SHP77 (cell line): ENCODE results near the gene ENO2.

Experiments
- DNase-seq, 2 experiments: peaks; one replicate each; lab custom pipeline; 2025; lab: John Stamatoyannopoulos, UW

The ENO2 gene

DNA sequence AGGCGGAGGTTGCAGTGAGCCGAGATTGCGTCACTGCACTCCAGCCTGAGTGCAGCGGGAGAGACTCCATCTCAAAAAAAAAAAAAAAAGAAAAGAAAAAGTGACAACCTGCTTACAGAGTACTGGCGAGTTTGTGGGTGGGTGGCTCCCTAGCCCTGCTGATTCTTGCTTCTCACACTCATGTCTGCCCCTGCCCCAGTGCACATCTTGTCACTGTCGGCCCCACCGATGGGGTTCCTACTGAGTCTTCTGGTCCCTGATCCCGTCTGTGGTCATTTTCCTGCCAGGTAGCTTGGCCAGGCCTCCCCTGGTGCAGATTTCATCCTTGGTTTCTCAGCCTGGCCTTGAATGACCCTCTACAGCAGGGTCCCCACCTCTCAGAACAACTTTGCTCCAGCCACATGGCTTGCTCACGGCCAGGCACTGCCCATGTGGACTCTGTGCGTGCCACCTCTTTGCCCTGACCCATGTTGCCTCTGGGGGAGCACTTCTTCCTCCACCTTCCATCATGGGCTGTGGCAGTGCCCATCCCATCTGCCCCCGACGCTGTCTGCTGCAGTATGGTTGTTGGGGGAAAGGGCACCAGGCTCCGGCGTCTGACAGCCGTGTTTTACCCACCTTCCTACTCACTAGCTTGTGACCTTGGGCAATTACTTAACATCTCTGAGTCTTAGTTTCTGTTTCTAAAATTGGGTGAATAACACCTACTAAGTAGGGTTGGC, 34.7 kb downstream of the ENO2 start:
- DNase-seq, result no peak

DNA sequence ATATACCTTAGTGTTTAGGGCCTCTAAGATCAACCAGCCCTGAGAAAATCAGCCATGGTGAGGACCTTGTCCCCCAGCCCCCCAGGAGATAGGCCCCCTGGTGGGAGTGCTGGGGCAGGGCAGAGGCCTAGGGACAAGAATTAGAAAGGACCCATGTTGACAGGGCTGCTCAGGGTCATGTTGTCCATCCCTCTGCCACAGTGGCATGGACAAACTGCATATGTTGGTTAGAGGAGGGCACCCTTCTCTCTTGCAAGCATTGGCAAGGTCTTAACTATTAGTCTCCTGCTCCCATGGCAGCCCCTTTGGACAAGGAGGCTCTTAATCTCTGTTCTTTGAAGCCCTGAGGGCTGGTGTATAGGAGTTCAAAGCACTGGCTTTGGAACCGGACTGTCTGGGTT, 36.0 kb downstream of the ENO2 start:
- no peak for DNase-seq

DNA sequence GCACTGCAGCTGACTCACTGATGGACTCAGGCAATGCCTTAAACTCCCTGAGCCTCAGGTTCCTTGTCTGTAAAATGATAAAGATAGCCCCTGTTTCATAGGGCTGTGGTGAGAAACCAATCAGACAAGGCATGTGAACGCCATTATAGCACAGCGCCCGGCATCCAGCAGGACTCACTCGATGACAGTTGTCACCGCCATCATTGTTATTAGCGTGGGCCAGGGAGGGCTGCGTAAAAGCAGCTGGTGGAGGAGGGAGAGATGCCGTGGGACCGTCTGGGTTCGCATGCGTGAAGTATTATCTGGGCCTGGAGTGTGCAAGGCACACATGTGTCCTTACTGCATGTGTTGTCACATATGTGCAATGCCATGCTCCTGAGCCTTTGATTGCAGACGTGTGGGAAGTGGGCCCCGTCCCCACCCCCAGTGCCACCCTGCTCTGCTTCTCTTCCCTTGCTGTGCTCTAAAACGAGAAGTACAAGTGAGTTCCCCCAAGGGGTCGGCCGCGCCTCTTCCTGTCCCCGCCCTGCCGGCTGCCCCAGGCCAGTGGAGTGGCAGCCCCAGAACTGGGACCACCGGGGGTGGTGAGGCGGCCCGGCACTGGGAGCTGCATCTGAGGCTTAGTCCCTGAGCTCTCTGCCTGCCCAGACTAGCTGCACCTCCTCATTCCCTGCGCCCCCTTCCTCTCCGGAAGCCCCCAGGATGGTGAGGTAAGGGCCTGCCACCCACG, 36.6 kb downstream of the ENO2 start, which contains the start of gene PTPN6:
PTPN6 (plus strand) TSS at position 546 of the 730 bp plus-strand sequence; CDS start at position 703, 157 bp downstream.
- no peak for DNase-seq

DNA sequence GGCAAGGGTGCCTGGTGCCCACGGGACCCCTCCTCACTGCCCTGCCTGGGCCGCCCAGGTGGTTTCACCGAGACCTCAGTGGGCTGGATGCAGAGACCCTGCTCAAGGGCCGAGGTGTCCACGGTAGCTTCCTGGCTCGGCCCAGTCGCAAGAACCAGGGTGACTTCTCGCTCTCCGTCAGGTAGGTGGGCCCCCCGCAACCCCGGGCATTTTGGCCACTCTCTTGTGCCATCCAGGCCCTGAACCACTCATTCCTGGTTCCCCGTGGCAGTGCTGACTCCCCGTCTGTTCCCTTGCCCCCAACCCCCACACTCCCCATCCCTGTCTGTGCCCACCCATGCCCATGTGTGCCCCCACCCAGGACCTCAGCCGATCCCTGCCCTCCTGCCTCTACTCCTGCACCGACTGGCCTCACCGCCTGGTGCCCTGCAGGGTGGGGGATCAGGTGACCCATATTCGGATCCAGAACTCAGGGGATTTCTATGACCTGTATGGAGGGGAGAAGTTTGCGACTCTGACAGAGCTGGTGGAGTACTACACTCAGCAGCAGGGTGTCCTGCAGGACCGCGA, 37.3 kb downstream of the ENO2 start:
- DNase-seq, result no peak

DNA sequence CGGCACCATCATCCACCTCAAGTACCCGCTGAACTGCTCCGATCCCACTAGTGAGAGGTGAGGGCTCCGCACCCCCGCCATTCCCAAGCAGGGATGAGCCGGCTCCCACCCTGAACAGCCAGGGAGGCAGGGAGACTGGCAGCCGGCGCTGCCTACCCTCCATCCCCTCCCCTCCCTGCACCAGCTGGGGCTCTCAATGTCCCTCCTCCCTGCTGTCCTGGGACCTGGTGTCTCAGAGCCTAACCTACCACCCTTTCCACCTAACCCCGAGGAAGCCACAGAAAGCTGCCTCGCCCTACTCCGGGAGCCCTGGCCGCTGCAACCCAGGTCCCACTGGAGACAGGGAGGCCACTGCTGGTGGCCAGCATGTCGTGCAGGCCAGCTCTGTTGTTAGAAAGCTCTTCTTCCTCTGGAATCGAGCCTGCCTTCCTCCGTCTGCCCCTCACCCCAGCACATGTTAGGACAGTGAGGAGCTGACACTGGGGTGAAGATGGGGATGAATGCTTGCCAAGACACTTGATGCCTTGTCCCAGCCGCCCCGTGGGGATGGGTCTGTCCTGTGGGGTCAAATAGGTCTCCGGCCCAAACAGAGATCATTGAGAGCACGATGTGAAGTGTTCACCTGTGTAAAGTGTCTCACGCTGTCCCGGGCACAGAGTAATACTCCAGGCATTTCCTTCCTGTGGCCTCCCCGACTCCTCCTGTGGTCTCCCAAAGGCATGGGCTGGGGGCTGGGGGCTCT, 37.9 kb downstream of the ENO2 start:
- no peak for DNase-seq

DNA sequence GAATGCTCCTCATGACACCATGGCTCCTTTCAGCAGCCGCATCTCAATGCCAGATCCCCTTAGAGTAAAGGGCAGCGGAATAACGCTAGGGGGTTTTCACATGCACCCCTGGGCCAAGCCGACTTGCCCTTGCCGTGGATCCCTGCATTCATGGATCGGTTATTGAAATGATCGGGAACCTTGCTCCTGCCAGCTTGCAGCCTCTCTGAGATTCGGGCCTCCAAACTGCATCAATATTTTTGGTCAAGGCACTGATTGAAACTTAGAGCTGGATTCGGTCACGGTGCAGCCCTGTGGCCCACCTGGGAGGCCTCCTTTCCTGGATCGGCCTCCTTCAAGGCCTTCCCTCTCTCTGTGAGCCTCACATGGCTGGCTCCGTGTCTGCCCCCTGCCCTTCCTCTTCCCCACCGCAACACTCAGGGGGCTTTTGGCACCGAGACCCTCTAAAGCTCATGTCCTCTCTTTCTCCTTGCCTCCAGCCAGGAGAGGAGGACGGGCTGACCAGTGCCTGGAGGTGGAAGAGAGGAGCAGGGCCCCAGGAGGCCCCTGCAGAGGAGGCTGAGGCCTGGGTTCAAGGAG, 38.6 kb downstream of the ENO2 start:
- DNase-seq, result no peak

DNA sequence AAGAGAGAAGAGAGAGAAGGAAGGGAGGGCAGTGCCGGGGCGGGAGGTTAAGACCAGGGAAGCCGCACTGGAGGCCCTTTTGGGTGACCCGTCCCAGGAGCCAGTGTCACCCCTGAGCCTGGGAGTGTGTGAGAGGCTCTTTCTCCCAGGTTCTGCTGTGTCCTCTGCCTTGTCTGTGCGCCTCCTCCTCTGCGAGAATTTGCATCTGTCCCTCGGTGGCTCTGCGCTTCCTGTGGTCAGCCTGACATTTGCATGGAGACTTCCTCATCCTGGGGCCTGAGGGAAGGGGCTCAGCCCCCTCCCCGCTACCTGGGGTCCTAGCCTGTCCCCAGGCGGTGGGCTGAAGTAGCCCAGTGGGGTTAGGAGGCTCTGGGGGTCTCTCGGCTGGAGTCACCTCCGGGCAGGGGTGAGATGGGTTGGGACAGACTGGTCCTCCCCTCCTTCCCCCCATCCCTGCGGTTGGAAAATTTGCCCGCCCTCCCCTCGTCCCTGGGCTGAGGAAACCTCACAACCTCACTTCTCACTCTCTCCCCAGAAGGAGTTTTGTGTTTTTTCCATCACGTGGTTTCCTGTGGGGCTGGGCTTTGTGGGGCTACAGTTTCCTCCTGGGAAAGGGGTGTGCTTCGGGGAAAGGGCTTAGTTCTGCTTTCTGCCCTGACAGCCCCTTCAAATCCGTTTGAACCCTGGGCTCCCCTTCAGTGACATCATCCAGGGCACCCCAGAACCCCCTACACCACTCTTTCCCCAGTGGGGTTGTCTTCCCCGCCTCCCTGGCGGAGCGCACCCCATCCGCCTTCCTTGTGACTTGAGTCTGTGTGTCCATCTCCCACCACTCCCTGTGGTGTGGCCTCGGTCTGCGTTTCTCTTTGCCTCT, 39.3 kb downstream of the ENO2 start:
- DNase-seq, result no peak

DNA sequence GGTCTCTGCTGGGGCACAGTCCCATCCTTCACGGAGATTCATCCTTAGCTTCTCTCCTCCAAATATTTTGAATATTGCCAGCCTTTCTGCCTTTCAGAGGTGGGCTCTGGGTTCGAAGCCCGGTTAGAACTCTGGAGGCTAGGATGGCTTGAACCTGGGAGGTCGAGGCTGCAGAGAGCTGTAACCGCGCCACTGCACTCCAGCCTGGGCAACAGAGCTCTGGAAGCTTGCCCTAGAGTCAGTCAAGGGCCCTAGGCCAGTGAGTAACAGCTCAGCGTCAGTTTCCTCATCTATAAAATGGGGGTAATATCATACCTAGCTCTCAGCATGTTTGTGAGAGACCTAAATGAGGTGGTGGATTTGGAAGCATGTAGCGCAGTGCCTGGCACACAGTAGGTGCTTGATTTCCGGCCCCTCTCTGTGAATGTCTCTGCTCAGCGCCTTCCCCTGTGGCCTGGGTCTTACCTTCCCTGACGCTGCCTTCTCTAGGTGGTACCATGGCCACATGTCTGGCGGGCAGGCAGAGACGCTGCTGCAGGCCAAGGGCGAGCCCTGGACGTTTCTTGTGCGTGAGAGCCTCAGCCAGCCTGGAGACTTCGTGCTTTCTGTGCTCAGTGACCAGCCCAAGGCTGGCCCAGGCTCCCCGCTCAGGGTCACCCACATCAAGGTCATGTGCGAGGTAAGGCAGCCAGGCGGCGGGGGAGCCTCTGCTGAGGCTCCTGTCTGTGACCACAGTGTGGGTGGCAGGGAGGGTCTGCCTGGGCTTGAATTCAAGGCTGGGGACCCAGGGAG, 40.1 kb downstream of the ENO2 start:
- DNase-seq, result no peak

DNA sequence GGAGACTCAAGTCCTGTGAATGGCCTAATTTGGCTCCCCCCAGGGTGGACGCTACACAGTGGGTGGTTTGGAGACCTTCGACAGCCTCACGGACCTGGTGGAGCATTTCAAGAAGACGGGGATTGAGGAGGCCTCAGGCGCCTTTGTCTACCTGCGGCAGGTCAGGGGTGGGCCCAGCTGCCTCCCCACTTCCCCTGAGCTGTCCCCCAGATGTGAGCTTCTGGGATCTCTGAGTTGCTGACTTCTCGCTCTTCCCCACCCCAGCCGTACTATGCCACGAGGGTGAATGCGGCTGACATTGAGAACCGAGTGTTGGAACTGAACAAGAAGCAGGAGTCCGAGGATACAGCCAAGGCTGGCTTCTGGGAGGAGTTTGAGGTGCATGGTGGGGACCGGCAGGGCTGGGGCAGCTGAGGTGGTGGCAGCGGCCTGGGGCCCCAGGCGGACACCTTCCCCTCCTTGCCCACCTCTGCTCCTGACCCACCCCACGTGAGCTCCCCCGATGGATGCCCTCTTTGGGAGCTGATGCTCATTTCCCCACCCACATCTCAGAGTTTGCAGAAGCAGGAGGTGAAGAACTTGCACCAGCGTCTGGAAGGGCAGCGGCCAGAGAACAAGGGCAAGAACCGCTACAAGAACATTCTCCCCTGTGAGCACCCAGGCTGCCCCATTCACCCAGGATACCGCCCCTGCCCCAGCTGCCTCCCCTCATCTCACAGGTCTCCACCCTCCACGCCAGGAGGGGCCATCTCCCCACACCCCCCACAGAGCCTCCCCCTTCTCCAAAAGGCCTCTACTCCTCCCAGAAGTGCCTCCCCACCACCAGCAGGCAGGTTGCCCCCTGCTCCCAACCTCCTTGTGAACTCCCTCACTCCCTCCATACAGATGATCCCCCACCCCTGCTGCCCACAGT, 41.0 kb downstream of the ENO2 start:
- DNase-seq, result no peak

DNA sequence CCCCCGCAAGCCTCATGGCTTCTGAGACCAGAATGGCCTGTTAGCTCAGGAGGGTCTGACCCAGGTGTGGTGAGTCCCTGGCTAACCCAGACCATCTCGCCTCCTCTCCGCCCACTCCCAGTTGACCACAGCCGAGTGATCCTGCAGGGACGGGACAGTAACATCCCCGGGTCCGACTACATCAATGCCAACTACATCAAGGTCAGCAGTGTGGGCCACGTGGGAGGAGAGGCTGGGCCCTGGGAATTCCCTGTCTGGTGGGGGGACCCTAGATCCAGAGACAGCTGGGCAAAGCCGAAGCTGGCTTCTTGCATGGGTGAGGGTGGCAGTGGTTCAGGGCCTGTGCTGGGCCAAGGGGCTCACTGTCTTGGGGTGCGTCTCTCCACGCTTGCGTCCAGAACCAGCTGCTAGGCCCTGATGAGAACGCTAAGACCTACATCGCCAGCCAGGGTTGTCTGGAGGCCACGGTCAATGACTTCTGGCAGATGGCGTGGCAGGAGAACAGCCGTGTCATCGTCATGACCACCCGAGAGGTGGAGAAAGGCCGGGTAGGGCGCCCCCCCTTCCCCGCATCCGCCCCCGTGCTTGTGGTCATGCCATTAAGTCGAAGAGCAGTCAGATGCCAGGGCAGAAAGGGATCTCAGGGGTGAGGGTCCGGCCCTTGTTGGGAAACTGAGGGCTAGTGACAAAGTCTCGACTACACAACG, 41.8 kb downstream of the ENO2 start:
- no peak for DNase-seq

DNA sequence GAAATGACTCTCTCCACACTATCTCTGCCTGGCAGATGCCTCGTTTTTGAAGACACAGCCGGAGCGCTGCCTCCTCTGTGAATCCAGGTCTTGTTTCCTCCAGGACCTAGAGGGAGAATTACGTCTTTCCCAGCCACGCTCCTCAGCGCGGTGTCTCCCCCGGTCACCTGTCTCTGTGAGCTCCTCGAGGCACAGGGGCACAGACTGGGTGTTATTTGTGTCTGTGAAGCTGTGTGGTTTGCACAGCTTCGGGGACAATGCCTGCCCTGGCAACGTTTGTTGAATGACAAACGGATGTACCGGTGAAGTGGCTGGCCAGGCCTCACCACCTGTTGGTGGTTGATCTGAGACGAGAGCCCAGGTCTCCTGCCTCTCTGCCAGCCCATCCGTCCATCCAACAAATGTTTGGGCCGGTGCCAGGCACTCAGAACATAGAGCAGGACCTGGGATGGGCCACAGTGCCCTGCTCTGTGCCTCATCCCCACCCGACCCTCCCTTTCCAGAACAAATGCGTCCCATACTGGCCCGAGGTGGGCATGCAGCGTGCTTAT, 42.8 kb downstream of the ENO2 start:
- no peak for DNase-seq

DNA sequence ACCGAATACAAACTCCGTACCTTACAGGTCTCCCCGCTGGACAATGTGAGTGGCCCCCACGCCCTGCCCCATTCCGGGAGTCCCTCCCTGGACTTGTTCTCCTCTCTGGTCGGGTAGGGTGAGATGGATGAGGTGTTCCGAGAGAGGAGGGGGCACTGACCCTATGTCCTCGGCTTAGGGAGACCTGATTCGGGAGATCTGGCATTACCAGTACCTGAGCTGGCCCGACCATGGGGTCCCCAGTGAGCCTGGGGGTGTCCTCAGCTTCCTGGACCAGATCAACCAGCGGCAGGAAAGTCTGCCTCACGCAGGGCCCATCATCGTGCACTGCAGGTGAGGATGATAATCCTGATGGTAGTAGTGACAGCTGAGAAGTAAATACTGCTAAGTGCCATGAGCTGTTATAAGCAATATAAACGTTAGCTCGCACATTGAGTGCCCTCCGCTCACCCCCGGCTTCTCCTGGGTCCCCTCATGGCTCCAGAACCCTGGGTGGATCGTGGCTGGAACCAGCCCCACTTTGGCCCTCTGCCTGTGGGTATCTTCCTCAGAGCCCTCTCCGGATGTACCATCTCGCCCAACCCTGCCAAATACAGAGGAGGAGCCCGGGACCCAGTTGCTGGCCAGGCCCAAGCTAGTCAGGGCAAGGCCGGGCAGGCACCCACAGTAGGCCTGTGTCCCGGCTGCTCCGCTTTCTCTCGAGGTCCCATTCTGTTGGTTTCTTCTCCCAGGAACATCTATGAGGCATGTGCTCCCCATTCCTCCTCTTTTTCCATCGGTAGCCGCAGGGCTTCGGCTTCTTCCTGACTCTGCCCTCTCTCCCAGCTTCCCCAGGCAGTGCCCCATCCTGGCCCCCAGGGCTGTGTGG, 43.6 kb downstream of the ENO2 start:
- no peak for DNase-seq

DNA sequence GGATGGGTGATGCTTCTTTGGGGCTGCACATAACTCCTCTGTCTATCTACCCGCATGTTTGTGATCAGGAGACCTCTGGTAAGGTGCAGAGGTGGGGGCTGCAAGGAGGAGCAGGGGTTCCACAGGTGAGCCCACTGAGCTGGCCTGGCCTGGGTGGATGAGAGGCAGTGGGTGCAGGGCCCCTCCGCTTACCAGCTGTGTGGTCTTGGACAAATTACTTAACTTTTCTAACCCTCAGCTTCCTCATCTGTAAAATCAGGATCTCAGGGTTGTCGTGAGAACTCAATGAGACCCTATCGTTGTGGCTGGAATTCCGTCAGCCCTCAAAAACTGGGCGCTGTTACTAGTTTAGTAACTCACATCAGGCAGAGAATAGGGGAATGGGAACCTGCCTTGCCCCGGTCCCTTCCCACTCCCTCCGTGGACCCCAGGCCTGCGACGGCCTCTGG, 44.3 kb downstream of the ENO2 start:
- no peak for DNase-seq

DNA sequence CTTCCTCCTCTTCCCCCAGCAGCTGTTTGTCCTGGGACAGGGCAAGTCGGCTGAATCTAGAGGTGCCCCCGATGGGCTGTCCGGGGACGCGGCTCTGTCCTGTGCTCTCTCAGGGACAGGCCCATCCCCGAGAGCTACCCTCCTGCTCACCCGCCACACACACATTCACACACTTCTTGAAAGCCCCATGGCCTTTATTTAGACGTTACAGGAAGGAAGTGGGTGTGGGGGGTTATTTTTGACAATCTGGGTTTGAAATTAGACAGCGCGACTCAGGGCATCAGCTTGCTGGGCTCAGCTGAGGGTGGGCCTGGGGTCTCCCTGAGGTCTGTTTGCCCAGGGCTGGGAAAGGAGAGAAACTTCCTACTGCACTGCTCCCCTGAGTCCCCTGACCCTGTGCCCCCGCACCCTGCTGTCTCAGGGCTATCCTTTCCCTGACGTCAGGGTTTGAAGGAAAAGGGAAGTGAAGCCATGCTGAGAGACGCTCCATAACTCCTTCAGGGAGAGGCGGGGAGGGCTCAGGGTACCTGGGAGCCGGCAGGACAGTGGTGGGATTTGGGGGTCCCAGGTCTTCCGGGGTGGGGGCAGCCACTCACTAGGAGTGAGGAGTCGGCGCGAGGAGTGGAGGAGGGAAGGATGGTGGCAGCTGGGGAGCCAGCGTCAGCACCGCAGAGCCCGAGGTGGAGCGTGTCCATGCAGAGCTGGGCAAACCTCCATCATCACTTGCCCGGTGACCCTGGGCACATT, 44.9 kb downstream of the ENO2 start:
- DNase-seq, result no peak

DNA sequence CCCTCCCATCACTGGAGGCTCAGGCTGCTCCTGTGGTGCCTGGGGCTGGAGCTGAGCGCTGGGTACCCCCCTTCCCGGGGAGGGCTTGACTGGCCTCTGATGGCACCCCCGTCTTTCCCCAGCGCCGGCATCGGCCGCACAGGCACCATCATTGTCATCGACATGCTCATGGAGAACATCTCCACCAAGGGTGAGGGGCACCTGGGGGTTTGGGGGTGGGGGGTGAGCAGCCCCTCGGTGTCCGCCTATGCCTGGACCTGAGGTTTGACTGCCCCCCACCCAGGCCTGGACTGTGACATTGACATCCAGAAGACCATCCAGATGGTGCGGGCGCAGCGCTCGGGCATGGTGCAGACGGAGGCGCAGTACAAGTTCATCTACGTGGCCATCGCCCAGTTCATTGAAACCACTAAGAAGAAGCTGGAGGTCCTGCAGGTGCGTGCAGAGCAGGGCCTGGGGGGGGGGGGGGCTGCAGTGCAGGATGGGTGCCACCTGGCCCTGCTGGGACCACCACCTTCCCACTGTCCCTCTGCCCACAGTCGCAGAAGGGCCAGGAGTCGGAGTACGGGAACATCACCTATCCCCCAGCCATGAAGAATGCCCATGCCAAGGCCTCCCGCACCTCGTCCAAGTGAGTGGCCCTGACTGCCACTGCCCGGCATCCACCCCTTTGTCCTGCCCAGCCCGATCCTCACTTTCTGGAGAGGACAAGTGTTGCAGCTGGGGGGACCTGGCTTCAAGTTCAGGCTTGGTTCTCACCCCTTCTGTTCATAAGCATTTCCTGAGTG, 45.6 kb downstream of the ENO2 start:
- DNase-seq, result no peak
